Motor neuron (in vitro differentiated cells): ENCODE data around the gene DCDC1. TPM values are rescaled to one million over a fixed set of nuclear protein-coding genes. Genes with fewer than 3 reads are reported as not detected.
A peak's percentile ranks its signal among the peaks of the same experiment; 100 is the strongest.

ENCODE experiments used
- ATAC-seq, 8 experiments: fragments of 200-7000 bp; cut with Tn5 transposase; replicated peaks in 6 of 8; 2 replicates each; pipeline ENCODE4 v1.8.0; 2021; ENCODE audit warnings: mild to moderate bottlenecking in 8 of 8, moderate library complexity in 8 of 8
- H3K27ac ChIP-seq, 2 donors: fragments of 250-450 bp; sonication (Bioruptor Pico); 2 replicates each; pipeline ENCODE4 v1.9.0; 2021; ENCODE audit warnings: antibody characterized with exemption in 2 of 2, mild to moderate bottlenecking in 2 of 2, moderate library complexity in 1 of 2
- H3K4me1 ChIP-seq, 2 donors: fragments of 250-450 bp; sonication (Bioruptor Pico); replicated peaks in 1 of 2; 2 replicates each; pipeline ENCODE4 v1.6.1; 2021; ENCODE audit warnings: antibody characterized with exemption in 2 of 2, mild to moderate bottlenecking in 2 of 2, moderate library complexity in 1 of 2
- H3K4me3 ChIP-seq, 5 donors: fragments of 250-450 bp; sonication (Bioruptor Pico); 2 replicates each; pipeline ENCODE4 v1.9.0; 2021; ENCODE audit warnings: antibody characterized with exemption in 5 of 5, mild to moderate bottlenecking in 5 of 5, moderate library complexity in 4 of 5
- WGBS, 10 experiments: fragments of 450-650 bp; shearing (Covaris generic); methylation state at CpG; one replicate each; pipeline ENCODE4 v1.0.0; 2022; 5-methylcytosine and 5-hydroxymethylcytosine counted together
- in situ Hi-C, 9 experiments: fragments of 400-800 bp; cut with MboI; loops; one replicate each; pipeline ENCODE4 v1.15.0; 2021; ENCODE audit warnings: low sequenced_read_pairs in 9 of 9, low pct_unique_long_range_greater_than_20kb in 2 of 9; ENCODE audit not compliant: unreplicated experiment in 9 of 9
- total RNA-seq, 8 experiments: library from RNA; unstranded; fragments of 300-600 nt; gene quantifications; 2 replicates each; pipeline versions ENCODE4 v1.2.3 to v1.2.4, GENCODE V29; 2022

The DCDC1 gene
- total RNA-seq, 8 experiments from 2014 or later = 0.25 to 14.6 (median 1.9) TPM

- Histone ChIP-seq H3K27ac (no peak overlapping the region), H3K4me1 (peaks cover 0 to 21% of the 10 kb centered on the region in 2 donors), H3K4me3 (no peak overlapping the region)
- peak in 1 of 8 experiments; percentile 41 for ATAC-seq
- in situ Hi-C loops = loop anchor here in 1 of 9 experiments (25.0 kb wide), 1 partner anchor 744 kb away; no protein-coding TSS in a partner anchor
- WGBS, 10 experiments = 83 to 100% (median 100%) methylated on average over 1 of the region's 1 CpG; no CpG with 5 or more reads in 1 of the 10 experiments
These were observed 125.8 kb downstream of the DCDC1 start for GRCh38 chr11:31243706-31244105.

GRCh38 chr11:31240340-31240904 lies 129.1 kb downstream of the DCDC1 start:
- H3K4me1 ChIP-seq = peaks cover 6 to 39% of the 10 kb centered on the region in 2 donors
- in situ Hi-C loops = loop anchor here in 1 of 9 experiments (25.0 kb wide), 1 partner anchor 747 kb away; no protein-coding TSS in a partner anchor
- peak; percentile 45 to 73 (median 61) for ATAC-seq

GRCh38 chr11:31237819-31238760 lies 131.4 kb downstream of the DCDC1 start:
- WGBS, 10 experiments = 0 to 35% (median 14%) methylated on average over 1 to 8 of the region's 8 CpGs
- Histone ChIP-seq H3K27ac (no peak overlapping the region), H3K4me1 (peaks cover 6 to 33% of the 10 kb centered on the region in 2 donors), H3K4me3 (no peak overlapping the region)
- in situ Hi-C loops = loop anchor here in 1 of 9 experiments (10.0 to 25.0 kb wide), 2 partner anchors 627 to 749 kb away; no protein-coding TSS in a partner anchor
- peak; percentile 62 to 98 (median 84) for ATAC-seq

More at GRCh38 chr11:31240340-31240904, 129.1 kb downstream of the DCDC1 start:
- H3K27ac ChIP-seq = no peak overlapping the region
- 0 to 25% (median 14%) methylated on average over 2 to 5 of the region's 5 CpGs for whole genome bisulfite sequencing, 10 experiments
- no peak overlapping the region for H3K4me3 ChIP-seq

- WGBS, 10 experiments = 0 to 33% (median 6%) methylated on average over 1 of the region's 1 CpG
- Histone ChIP-seq H3K27ac (no peak overlapping the region), H3K4me1 (peaks cover 6 to 28% of the 10 kb centered on the region in 2 donors), H3K4me3 (no peak overlapping the region)
- peak in 2 of 8 experiments; percentile 16 to 23 for ATAC-seq
- in situ Hi-C loops = loop anchor here in 1 of 9 experiments (10.0 to 25.0 kb wide), 2 partner anchors 629 to 751 kb away; no protein-coding TSS in a partner anchor
These were observed 133.4 kb downstream of the DCDC1 start for GRCh38 chr11:31236143-31236542.

GRCh38 chr11:31233425-31233824 lies 136.1 kb downstream of the DCDC1 start:
- ATAC-seq = peak in 3 of 8 experiments; percentile 27 to 67 (median 36)
- Histone ChIP-seq H3K4me3 (no peak overlapping the region), H3K4me1 (peaks cover 6 to 16% of the 10 kb centered on the region in 2 donors), H3K27ac (no peak overlapping the region)
- in situ Hi-C loops = loop anchor here in 1 of 9 experiments (10.0 to 25.0 kb wide), 2 partner anchors 631 to 754 kb away; no protein-coding TSS in a partner anchor

- Histone ChIP-seq H3K4me3 (no peak overlapping the region), H3K27ac (no peak overlapping the region), H3K4me1 (no peaks in the 10 kb centered on the region)
- 33 to 100% (median 100%) methylated on average over 1 of the region's 1 CpG; no CpG with 5 or more reads in 3 of the 10 experiments for WGBS, 10 experiments
- in situ Hi-C loops = loop anchor here in 1 of 9 experiments (10.0 to 25.0 kb wide), 2 partner anchors 633 to 756 kb away; no protein-coding TSS in a partner anchor
- no peak for ATAC-seq
These were observed 137.9 kb downstream of the DCDC1 start for GRCh38 chr11:31231601-31232000.

GRCh38 chr11:31218847-31219246 lies 150.7 kb downstream of the DCDC1 start:
- in situ Hi-C loops = loop anchor here in 1 of 9 experiments (25.0 kb wide), 1 partner anchor 107 kb away; no protein-coding TSS in a partner anchor

GRCh38 chr11:31214372-31214771 lies 155.2 kb downstream of the DCDC1 start:
- in situ Hi-C loops = loop anchor here in 1 of 9 experiments (25.0 kb wide), 1 partner anchor 102 kb away; no protein-coding TSS in a partner anchor
- H3K4me1 ChIP-seq = no peaks in the 10 kb centered on the region
- H3K27ac ChIP-seq = no peak overlapping the region
- WGBS, 10 experiments = 0 to 86% (median 73%) methylated on average over 1 of the region's 1 CpG; no CpG with 5 or more reads in 6 of the 10 experiments
- ATAC-seq = no peak
- H3K4me3 ChIP-seq = no peak overlapping the region

More at GRCh38 chr11:31218847-31219246, 150.7 kb downstream of the DCDC1 start:
- 60 to 100% (median 78%) methylated on average over 1 to 2 of the region's 2 CpGs; no CpG with 5 or more reads in 2 of the 10 experiments for WGBS, 10 experiments
- Histone ChIP-seq H3K27ac (no peak overlapping the region), H3K4me1 (no peaks in the 10 kb centered on the region), H3K4me3 (no peak overlapping the region)
- no peak for ATAC-seq

- ATAC-seq = no peak
- in situ Hi-C loops = no loop called here
- 0 to 79% (median 50%) methylated on average over 1 to 2 of the region's 2 CpGs; no CpG with 5 or more reads in 1 of the 10 experiments for WGBS, 10 experiments
- no peaks in the 10 kb centered on the region for H3K4me1 ChIP-seq
- H3K27ac ChIP-seq = no peak overlapping the region
- H3K4me3 ChIP-seq = no peak overlapping the region
These were observed 170.2 kb downstream of the DCDC1 start for GRCh38 chr11:31199378-31199777.

GRCh38 chr11:31173926-31174680 lies 195.4 kb downstream of the DCDC1 start:
- H3K4me1 ChIP-seq = no peaks in the 10 kb centered on the region
- no peak overlapping the region for H3K27ac ChIP-seq
- in situ Hi-C loops = loop anchor here in 1 of 9 experiments (25.0 kb wide), 1 partner anchor 112 kb away; no protein-coding TSS in a partner anchor
- WGBS, 10 experiments = 0 to 100% (median 84%) methylated on average over 1 to 5 of the region's 8 CpGs; no CpG with 5 or more reads in 6 of the 10 experiments
- no peak for ATAC-seq
- no peak overlapping the region for H3K4me3 ChIP-seq

GRCh38 chr11:31160504-31161422 lies 208.8 kb downstream of the DCDC1 start:
- in situ Hi-C loops = loop anchor here in 1 of 9 experiments (25.0 kb wide), 1 partner anchor 98 kb away; no protein-coding TSS in a partner anchor
- H3K4me3 ChIP-seq = no peak overlapping the region
- whole genome bisulfite sequencing, 10 experiments = 32 to 100% (median 65%) methylated on average over 2 to 5 of the region's 5 CpGs
- H3K27ac ChIP-seq = no peak overlapping the region
- no peaks in the 10 kb centered on the region for H3K4me1 ChIP-seq
- ATAC-seq = no peak
